GM10266 (cell line): ENCODE results near the gene SUPT5H.

Experiments used
- DNase-seq: peaks from one replicate; pipeline ENCODE4 v3.0.0; 2012; ENCODE audit errors: extremely low spot score
- TF ChIP-seq, protein P1 (sequence below): IDR thresholded peaks from 2 replicates; pipeline ENCODE4 v1.5.1; 2012; ENCODE audit warnings: mild to moderate bottlenecking, low read depth; ENCODE audit not compliant: control insufficient read depth, insufficient read depth; ENCODE audit errors: missing control alignments

The SUPT5H gene

DNA sequence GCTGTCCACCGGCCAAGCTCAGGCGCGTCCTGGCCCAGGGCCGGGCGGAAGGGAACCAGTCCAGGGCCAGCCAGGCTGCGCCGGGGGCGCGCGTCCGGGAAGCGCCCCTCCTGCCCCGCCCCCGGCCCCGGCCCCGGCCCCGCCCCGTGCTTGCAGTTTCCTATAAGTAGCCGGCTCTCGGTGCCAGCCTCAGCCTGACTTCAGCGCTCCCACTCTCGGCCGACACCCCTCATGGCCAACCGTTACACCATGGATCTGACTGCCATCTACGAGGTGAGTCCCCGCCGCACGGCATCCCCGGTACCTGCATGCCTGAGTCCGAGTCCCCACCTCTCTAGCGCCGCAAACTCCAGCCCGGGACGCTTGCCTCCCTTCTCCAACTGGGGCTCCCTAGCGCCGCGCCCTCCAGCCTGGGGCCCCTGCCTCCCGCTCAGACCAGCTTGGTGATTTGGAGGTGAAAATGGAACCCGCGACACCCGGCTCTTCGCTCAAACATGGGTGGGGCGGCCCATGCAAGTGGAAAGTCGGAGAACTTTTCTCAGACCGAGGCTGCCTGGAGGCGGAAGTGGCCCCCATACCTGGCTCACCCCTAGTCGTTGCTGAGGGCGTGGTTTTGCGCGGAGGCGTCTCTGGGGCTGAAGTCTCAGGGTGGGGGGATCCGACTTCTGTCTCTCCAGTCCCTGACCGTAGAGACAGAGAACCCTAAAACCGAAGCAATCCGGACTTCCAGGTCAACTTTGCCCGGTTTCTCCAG lies 38.5 kb upstream of the SUPT5H start, which contains the start of gene ZFP36:
TSS of gene ZFP36 (plus strand) at position 192 of the 754 bp plus-strand sequence. CDS start at position 250, 58 bp downstream.
- TF ChIP-seq, protein P1, sequence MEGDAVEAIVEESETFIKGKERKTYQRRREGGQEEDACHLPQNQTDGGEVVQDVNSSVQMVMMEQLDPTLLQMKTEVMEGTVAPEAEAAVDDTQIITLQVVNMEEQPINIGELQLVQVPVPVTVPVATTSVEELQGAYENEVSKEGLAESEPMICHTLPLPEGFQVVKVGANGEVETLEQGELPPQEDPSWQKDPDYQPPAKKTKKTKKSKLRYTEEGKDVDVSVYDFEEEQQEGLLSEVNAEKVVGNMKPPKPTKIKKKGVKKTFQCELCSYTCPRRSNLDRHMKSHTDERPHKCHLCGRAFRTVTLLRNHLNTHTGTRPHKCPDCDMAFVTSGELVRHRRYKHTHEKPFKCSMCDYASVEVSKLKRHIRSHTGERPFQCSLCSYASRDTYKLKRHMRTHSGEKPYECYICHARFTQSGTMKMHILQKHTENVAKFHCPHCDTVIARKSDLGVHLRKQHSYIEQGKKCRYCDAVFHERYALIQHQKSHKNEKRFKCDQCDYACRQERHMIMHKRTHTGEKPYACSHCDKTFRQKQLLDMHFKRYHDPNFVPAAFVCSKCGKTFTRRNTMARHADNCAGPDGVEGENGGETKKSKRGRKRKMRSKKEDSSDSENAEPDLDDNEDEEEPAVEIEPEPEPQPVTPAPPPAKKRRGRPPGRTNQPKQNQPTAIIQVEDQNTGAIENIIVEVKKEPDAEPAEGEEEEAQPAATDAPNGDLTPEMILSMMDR: no peak
- DNase-seq: peak; percentile 91

DNA sequence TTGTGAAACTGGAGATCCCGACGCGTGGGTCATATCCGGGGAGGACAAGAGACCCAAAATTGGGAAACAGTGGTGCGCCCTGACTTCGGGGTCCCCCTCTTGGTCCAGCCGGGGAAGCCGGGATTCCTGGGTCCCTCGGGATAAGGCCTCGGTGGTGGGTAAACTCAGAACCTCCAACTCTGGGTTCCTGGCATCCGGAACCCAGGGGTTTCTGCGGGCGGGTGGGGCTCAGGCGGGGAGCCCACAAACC lies 38.0 kb upstream of the SUPT5H start:
- DNase-seq: no peak
- TF ChIP-seq, protein P1: no peak

DNA sequence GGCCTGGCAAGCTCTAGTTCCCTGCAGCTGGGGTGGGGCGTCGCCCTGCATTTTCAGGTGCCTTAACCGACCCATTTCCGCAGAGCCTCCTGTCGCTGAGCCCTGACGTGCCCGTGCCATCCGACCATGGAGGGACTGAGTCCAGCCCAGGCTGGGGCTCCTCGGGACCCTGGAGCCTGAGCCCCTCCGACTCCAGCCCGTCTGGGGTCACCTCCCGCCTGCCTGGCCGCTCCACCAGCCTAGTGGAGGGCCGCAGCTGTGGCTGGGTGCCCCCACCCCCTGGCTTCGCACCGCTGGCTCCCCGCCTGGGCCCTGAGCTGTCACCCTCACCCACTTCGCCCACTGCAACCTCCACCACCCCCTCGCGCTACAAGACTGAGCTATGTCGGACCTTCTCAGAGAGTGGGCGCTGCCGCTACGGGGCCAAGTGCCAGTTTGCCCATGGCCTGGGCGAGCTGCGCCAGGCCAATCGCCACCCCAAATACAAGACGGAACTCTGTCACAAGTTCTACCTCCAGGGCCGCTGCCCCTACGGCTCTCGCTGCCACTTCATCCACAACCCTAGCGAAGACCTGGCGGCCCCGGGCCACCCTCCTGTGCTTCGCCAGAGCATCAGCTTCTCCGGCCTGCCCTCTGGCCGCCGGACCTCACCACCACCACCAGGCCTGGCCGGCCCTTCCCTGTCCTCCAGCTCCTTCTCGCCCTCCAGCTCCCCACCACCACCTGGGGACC lies 37.6 kb upstream of the SUPT5H start:
- no peak for DNase-seq
- TF ChIP-seq, protein P1: no peak

DNA sequence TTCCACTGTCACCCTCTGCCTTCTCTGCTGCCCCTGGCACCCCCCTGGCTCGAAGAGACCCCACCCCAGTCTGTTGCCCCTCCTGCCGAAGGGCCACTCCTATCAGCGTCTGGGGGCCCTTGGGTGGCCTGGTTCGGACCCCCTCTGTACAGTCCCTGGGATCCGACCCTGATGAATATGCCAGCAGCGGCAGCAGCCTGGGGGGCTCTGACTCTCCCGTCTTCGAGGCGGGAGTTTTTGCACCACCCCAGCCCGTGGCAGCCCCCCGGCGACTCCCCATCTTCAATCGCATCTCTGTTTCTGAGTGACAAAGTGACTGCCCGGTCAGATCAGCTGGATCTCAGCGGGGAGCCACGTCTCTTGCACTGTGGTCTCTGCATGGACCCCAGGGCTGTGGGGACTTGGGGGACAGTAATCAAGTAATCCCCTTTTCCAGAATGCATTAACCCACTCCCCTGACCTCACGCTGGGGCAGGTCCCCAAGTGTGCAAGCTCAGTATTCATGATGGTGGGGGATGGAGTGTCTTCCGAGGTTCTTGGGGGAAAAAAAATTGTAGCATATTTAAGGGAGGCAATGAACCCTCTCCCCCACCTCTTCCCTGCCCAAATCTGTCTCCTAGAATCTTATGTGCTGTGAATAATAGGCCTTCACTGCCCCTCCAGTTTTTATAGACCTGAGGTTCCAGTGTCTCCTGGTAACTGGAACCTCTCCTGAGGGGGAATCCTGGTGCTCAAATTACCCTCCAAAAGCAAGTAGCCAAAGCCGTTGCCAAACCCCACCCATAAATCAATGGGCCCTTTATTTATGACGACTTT lies 36.8 kb upstream of the SUPT5H start:
- no peak for DNase-seq
- TF ChIP-seq, protein P1: no peak

DNA sequence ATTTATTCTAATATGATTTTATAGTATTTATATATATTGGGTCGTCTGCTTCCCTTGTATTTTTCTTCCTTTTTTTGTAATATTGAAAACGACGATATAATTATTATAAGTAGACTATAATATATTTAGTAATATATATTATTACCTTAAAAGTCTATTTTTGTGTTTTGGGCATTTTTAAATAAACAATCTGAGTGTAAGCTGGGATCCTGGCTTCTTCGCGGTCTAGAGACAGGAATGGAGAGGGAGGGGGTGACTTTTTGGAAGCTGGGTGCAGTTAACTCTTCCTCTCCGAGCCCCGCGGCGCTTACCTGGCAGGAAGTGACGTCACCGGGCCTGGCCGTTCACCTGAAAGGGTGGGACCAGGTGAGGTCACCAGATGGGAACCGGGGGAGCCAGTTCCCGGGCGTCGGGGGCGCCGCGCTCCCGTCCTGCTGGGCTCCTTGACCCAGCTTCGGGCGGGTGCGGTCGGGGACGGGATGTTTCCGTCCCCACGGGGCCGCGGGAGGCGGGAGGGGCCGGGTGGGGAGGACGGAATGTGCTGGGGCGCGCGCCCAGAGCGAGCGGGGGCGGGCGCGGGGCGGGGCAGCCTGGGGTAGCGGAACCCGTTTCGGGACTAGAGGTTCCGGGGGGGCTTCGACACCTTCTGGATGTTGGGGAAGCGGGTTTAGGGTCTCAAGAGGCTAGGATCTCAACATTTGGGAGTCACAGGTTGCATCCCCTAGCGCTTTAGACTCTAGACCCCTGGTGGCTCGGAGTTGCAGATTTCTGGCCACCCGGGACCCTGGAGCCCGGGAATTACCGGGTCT lies 36.0 kb upstream of the SUPT5H start:
- peak; percentile 72 for DNase-seq
- TF ChIP-seq, protein P1: no peak

DNA sequence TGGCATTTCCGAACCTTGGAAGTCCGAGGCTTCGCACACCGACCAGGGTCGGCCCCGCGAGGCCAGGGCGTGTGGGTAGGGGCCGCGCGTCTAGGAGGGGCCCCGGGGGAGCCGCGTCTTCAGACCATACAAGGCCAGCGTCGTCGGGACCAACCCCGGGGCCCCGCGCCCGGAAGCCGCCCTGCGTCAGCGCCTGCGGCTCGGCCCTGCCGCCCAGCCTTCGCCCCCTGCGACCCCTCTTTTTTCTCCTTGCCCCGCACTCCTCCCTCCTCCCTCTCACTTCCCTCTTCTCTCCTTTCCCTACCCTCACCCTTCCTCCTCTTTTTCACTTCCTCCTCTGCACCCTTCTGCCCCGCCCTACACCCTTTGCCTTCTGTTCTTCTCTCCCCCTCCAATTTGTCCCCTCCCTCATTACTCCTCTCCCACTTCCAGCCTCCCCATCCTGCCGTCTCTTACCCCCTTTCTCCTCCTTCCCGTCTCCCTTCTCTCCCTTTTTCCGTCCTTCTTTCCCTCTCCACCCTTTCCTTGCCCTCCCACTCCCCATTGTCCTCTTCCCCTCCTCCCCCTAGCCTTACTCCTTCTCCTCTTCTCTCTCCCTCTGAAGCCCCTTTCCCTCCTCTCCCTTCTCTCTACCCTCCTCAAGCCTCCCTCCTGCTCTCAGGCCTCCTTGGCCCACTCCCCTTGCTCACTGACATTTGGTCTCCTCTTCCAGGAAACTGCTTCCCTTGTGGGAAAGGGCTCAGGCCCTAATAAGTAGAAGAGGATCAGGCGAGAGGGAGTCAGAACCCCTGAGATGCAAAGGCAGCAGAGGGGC lies 35.2 kb upstream of the SUPT5H start:
- peak; percentile 82 for DNase-seq
- TF ChIP-seq, protein P1: no peak
